ENCODE results near the gene CD302. TPM values are rescaled to one million over a fixed set of nuclear protein-coding genes. Genes with fewer than 3 reads are reported as not detected.

Gene CD302
- total and polyA plus RNA-seq, 12 donors = 7.4 to 118 (median 37.4) TPM

DNA sequence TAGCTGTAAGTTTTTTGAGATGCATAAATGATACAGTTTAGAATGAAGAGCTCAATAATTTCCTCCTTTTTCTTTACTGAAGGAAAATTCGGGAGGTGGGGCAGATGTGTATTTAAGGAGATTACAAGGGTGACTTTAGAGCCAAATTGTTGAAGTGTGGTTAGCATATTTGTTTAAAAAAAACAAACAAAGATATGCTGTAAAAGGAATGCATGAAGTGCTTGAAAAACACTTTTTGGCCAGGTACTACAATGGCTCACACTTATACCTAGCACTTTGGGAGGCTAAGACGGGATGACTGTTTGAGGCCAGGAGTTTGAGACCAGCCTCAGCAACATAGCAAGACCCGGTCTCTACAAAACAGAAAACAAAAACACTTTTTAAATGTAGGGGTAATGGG, 38.4 kb downstream of the CD302 start:
- no peak for DNase-seq
- H3K4me3 ChIP-seq = no peak overlapping the region
- H3K9me3 ChIP-seq (replicated peaks in 1 of 3) = no peaks in the 10 kb centered on the region
- 82 to 91% (median 90%) methylated on average over 3 of the region's 3 CpGs for WGBS, 4 donors
- H3K36me3 ChIP-seq (replicated peaks in 1 of 2) = peaks cover 0 to 27% of the 10 kb centered on the region in 2 donors
- peaks cover under 1 to 22% of the 10 kb centered on the region in 2 donors for H3K4me1 ChIP-seq (replicated peaks in 1 of 2)
- H3K27me3 ChIP-seq = no peaks in the 10 kb centered on the region
- H3K27ac ChIP-seq = no peak overlapping the region
- intact Hi-C loops (cut with DNase I) = no loop called here
- no peak for TF ChIP-seq POLR2A (IDR thresholded peaks at IDR 0.05)
- TF ChIP-seq, protein P1, sequence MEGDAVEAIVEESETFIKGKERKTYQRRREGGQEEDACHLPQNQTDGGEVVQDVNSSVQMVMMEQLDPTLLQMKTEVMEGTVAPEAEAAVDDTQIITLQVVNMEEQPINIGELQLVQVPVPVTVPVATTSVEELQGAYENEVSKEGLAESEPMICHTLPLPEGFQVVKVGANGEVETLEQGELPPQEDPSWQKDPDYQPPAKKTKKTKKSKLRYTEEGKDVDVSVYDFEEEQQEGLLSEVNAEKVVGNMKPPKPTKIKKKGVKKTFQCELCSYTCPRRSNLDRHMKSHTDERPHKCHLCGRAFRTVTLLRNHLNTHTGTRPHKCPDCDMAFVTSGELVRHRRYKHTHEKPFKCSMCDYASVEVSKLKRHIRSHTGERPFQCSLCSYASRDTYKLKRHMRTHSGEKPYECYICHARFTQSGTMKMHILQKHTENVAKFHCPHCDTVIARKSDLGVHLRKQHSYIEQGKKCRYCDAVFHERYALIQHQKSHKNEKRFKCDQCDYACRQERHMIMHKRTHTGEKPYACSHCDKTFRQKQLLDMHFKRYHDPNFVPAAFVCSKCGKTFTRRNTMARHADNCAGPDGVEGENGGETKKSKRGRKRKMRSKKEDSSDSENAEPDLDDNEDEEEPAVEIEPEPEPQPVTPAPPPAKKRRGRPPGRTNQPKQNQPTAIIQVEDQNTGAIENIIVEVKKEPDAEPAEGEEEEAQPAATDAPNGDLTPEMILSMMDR (IDR thresholded peaks at IDR 0.05) = no peak

DNA sequence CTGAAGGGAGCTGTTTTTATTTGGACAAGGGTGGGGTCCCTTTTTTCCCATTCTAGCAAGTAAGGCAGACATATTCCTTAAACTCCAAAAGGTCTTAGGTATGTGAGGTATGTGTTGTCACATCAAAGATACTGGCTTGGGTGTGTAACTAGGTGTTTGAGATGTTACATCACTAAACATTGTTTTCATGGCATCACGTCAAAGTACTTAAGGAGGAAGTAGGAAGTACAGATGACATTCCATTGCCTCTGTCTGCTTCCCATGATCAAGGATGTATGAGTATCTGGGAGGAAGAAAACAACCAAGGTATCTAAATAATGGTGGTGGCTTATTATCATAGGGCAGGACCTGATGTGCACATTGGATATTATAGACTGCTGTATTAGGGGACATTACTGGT, 39.3 kb downstream of the CD302 start:
- no peaks in the 10 kb centered on the region for H3K27me3 ChIP-seq
- no peaks in the 10 kb centered on the region for H3K9me3 ChIP-seq (replicated peaks in 1 of 3)
- H3K4me1 ChIP-seq (replicated peaks in 1 of 2) = peaks cover 8 to 28% of the 10 kb centered on the region in 2 donors
- no peak for TF ChIP-seq POLR2A (IDR thresholded peaks at IDR 0.05)
- TF ChIP-seq, protein P1 (IDR thresholded peaks at IDR 0.05) = no peak
- 74 to 90% (median 82%) methylated on average over 1 of the region's 1 CpG for WGBS, 4 donors
- DNase-seq = no peak
- intact Hi-C loops (cut with DNase I) = no loop called here
- no peak overlapping the region for H3K27ac ChIP-seq
- H3K4me3 ChIP-seq = no peak overlapping the region
- H3K36me3 ChIP-seq (replicated peaks in 1 of 2) = peaks cover 0 to 27% of the 10 kb centered on the region in 2 donors

DNA sequence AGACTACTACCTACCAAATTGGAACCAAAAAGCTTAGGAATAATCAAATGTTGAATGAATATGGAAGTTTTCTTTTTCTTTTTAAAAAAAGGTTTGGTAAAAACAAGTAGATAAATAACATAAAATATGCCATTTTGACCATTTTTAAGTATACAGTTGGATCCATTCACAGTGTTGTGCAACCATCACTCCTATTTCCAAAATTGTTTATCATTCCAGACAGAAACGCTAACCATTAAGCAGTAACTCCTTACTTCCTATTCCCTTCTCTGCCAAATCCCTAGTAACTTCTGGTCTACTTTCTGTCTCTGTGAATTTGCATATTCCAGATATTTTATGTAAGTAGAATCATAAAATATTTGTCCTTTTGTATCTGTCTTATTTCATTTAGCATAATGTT, 39.8 kb downstream of the CD302 start:
- intact Hi-C loops (cut with DNase I) = no loop called here
- H3K27ac ChIP-seq = no peak overlapping the region
- H3K9me3 ChIP-seq (replicated peaks in 1 of 3) = no peaks in the 10 kb centered on the region
- 65 to 81% (median 70%) methylated on average over 1 of the region's 1 CpG for WGBS, 4 donors
- no peak overlapping the region for H3K4me3 ChIP-seq
- TF ChIP-seq, protein P1 (IDR thresholded peaks at IDR 0.05) = no peak
- no peak for TF ChIP-seq POLR2A (IDR thresholded peaks at IDR 0.05)
- DNase-seq = no peak
- peaks cover 0 to 27% of the 10 kb centered on the region in 2 donors for H3K36me3 ChIP-seq (replicated peaks in 1 of 2)
- no peaks in the 10 kb centered on the region for H3K27me3 ChIP-seq
- peaks cover 8 to 28% of the 10 kb centered on the region in 2 donors for H3K4me1 ChIP-seq (replicated peaks in 1 of 2)

DNA sequence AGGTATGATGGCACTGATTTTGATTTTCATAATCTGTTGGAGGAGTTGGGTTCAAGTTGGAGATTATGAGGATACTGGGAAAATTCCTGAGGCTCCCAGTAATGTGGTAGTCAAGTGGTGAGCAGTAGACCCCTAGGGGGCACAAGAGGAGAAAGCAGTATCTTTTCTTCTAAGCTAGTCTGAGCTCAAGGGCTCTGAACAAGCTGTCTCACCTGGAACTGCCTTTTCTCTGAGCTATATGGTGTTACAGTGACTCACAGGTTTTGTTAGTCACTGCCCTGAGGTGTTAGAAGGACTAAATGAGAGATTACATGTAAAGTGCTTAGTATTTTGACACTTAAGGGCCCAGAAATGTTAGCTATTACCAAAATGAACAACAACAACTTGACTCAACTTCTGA, 42.2 kb downstream of the CD302 start:
- H3K27ac ChIP-seq = no peak overlapping the region
- peaks cover 0 to 23% of the 10 kb centered on the region in 2 donors for H3K36me3 ChIP-seq (replicated peaks in 1 of 2)
- TF ChIP-seq, protein P1 (IDR thresholded peaks at IDR 0.05) = no peak
- no peak for TF ChIP-seq POLR2A (IDR thresholded peaks at IDR 0.05)
- intact Hi-C loops (cut with DNase I) = no loop called here
- no peaks in the 10 kb centered on the region for H3K27me3 ChIP-seq
- no peaks in the 10 kb centered on the region for H3K9me3 ChIP-seq (replicated peaks in 1 of 3)
- peaks cover 8 to 24% of the 10 kb centered on the region in 2 donors for H3K4me1 ChIP-seq (replicated peaks in 1 of 2)
- no peak for DNase-seq
- no peak overlapping the region for H3K4me3 ChIP-seq
